Psoas muscle (tissue), 8 donors: ENCODE data around the gene FOXL2NB. TPM values are rescaled to one million over a fixed set of nuclear protein-coding genes. Genes with fewer than 3 reads are reported as not detected.

ENCODE experiments used
- ATAC-seq, 4 donors: fragments of 200-7000 bp; cut with Tn5 transposase; one replicate each; pipeline ENCODE4 v1.9.1; 2020; ENCODE audit warnings: moderate library complexity in 3 of 4, mild to moderate bottlenecking in 2 of 4
- DNase-seq, 2 donors: peaks; one replicate each; pipeline ENCODE4 v3.0.0-alpha.2; 2020
- H3K27ac ChIP-seq: fragments of 200-600 bp; one replicate; pipeline ENCODE4 v1.8.0; 2022
- H3K27me3 ChIP-seq, 3 donors: fragments of 200-600 bp in 1 of 3; one replicate each; pipeline versions ENCODE4 v1.6.1 to v1.8.0; 2013 to 2022; ENCODE audit warnings: low read length in 2 of 3, mild to moderate bottlenecking in 2 of 3, moderate library complexity in 1 of 3; ENCODE audit not compliant: insufficient read depth in 3 of 3
- H3K36me3 ChIP-seq, 2 donors: fragments of 200-600 bp in 1 of 2; one replicate each; pipeline versions ENCODE4 v1.6.1 to v1.8.0; 2013 to 2022; ENCODE audit warnings: low read depth in 1 of 2, mild to moderate bottlenecking in 1 of 2, moderate library complexity in 1 of 2; ENCODE audit not compliant: insufficient read depth in 1 of 2
- H3K4me1 ChIP-seq: fragments of 200-600 bp; one replicate; pipeline ENCODE4 v1.8.0; 2022
- H3K4me3 ChIP-seq: fragments of 200-600 bp; one replicate; pipeline ENCODE4 v1.8.0; 2022; ENCODE audit warnings: mild to moderate bottlenecking
- H3K9me3 ChIP-seq: fragments of 200-600 bp; one replicate; pipeline ENCODE4 v1.8.0; 2022
- CTCF ChIP-seq: fragments of 200-600 bp; IDR thresholded peaks from one replicate; pipeline ENCODE4 v1.8.0; 2022; ENCODE audit warnings: antibody characterized with exemption
- WGBS, 3 donors: extraction: QIAGEN DNeasy Blood & Tissue Kit; methylation state at CpG; one replicate each; pipeline versions ENCODE4 v1.1.6 to v1.1.7; 2013; 5-methylcytosine and 5-hydroxymethylcytosine counted together
- intact Hi-C, 2 donors: fragments of 100-400 bp; cut with DNase I; formaldehyde crosslinking; loops; one replicate each; pipeline versions ENCODE4 v1.11.0 to v1.14.2; 2022
- polyA plus RNA-seq, 3 donors: library from polyadenylated mRNA; stranded (reverse); fragments of 200-250 nt; gene quantifications; one replicate each; pipeline ENCODE4 v1.2.3, GENCODE V29; 2013
- total RNA-seq, 4 donors: library from RNA; stranded (reverse); fragmentation: NEBNext Ultra II Directional in 2 of 4; extraction: Animal tissue kit (Norgen Biotek cat#: 25700) in 2 of 4; gene quantifications; one replicate each; pipeline versions ENCODE4 v1.2.1 to v1.2.4, GENCODE V29; 2021 to 2023
- donor health status: healthy with polysubstance abuse.
- donor health status: DM: no; HTN: no; CAD: no; lungs with moderate emphysema.
- donor health status: Bipolar disorder and iron deficiency.
- donor health status: healthy.
- donor health status: DM: yes; HTN: yes; CAD: no.
- donor health status: DM: no; HTN: no; CAD: no.
- donor health status: DM: no; HTN: no; CAD: no.
- donor health status: DM: yes; HTN: yes; CAD: no.

FOXL2NB gene
- total and polyA plus RNA-seq, 7 donors, result 0.06 to 0.14 TPM; not detected in 5

GRCh38 chr3:138911621-138912020 is 35.4 kb upstream of the FOXL2NB start:
- no peak for ATAC-seq
- no peak for DNase-seq
- Histone ChIP-seq H3K27ac (no peak overlapping the region), H3K27me3 (no peaks in the 10 kb centered on the region), H3K36me3 (no peaks in the 10 kb centered on the region), H3K4me3 (no peak overlapping the region), H3K9me3 (no peaks in the 10 kb centered on the region), H3K4me1 (no peaks in the 10 kb centered on the region)
- intact Hi-C loops, result loop anchor here in 1 of 2 donors (10.0 kb wide), 1 partner anchor 497 kb away; no protein-coding TSS in a partner anchor
- TF ChIP-seq CTCF, result no peak
- WGBS, 3 donors, result 95 to 100% (median 98%) methylated on average over 1 of the region's 1 CpG

GRCh38 chr3:138912237-138912636 is 34.8 kb upstream of the FOXL2NB start:
- ATAC-seq, result no peak
- no peaks in the 10 kb centered on the region for H3K4me1 ChIP-seq
- no peak for DNase-seq
- H3K9me3 ChIP-seq, result no peaks in the 10 kb centered on the region
- WGBS, 3 donors, result 83 to 88% (median 86%) methylated on average over 4 of the region's 4 CpGs
- intact Hi-C loops, result loop anchor here in 1 of 2 donors (10.0 kb wide), 1 partner anchor 497 kb away; no protein-coding TSS in a partner anchor
- no peak overlapping the region for H3K27ac ChIP-seq
- no peaks in the 10 kb centered on the region for H3K27me3 ChIP-seq
- no peaks in the 10 kb centered on the region for H3K36me3 ChIP-seq
- TF ChIP-seq CTCF, result no peak
- no peak overlapping the region for H3K4me3 ChIP-seq

- H3K27ac ChIP-seq, result no peak overlapping the region
- H3K36me3 ChIP-seq, result no peaks in the 10 kb centered on the region
- H3K4me1 ChIP-seq, result no peaks in the 10 kb centered on the region
- DNase-seq (no peak), ATAC-seq (no peak)
- H3K9me3 ChIP-seq, result no peaks in the 10 kb centered on the region
- TF ChIP-seq CTCF, result no peak
- no peaks in the 10 kb centered on the region for H3K27me3 ChIP-seq
- H3K4me3 ChIP-seq, result no peak overlapping the region
- intact Hi-C loops, result loop anchor here in 1 of 2 donors (2.0 to 10.0 kb wide), 3 partner anchors 215 to 499 kb away; partner anchors contain the start of gene CEP70
- WGBS, 3 donors, result 88 to 93% (median 90%) methylated on average over 3 of the region's 3 CpGs
Observed at GRCh38 chr3:138913766-138914165, 33.3 kb upstream of the FOXL2NB start.

- Histone ChIP-seq H3K27me3 (no peaks in the 10 kb centered on the region), H3K4me3 (peak overlapping the region; percentile 81), H3K9me3 (no peaks in the 10 kb centered on the region), H3K27ac (peak overlapping the region; percentile 94), H3K36me3 (no peaks in the 10 kb centered on the region), H3K4me1 (no peaks in the 10 kb centered on the region)
- intact Hi-C loops, result loop anchor here (1.0 to 10.0 kb wide), 4 partner anchors 81 to 500 kb away; partner anchors contain the start of genes CEP70 (in 1 of the 2) and PIK3CB (in 1 of the 2)
- ATAC-seq, result peak in 3 of 4 donors; percentile 33 to 39 (median 33)
- WGBS, 3 donors, result 14 to 21% (median 20%) methylated on average over 19 of the region's 19 CpGs
- DNase-seq, result no peak
- no peak for TF ChIP-seq CTCF
Observed at GRCh38 chr3:138914870-138915502, 32.0 kb upstream of the FOXL2NB start.
